Neutrophil (primary cell): ENCODE measurements around the gene FLOT1.

Source experiments
- H3K27ac ChIP-seq: fragments of 200-600 bp; sonication (generic); 2 replicates; pipeline ENCODE4 v1.5.1; 2016; ENCODE audit warnings: mild to moderate bottlenecking, moderate library complexity
- H3K27me3 ChIP-seq: fragments of 200-600 bp; sonication (generic); 2 replicates; pipeline ENCODE4 v1.6.0; 2016; ENCODE audit warnings: mild to moderate bottlenecking
- H3K36me3 ChIP-seq: fragments of 200-600 bp; sonication (generic); 2 replicates; pipeline ENCODE4 v1.5.1; 2017
- H3K4me1 ChIP-seq, 2 experiments: fragments of 200-600 bp in 1 of 2; sonication (generic) in 1 of 2; 1 replicate in 1 of 2; 2 replicates in 1 of 2; pipeline versions ENCODE4 v1.5.1 to v1.6.1; 2013 to 2016; ENCODE audit warnings: low read depth in 1 of 2, low read length in 1 of 2, mild to moderate bottlenecking in 1 of 2, moderate library complexity in 1 of 2; ENCODE audit not compliant: control insufficient read depth in 1 of 2, insufficient read depth in 1 of 2
- H3K4me3 ChIP-seq, 2 experiments: fragments of 200-600 bp in 1 of 2; sonication (generic) in 1 of 2; 1 replicate in 1 of 2; 2 replicates in 1 of 2; pipeline ENCODE4 v1.5.1; 2013 to 2016; ENCODE audit warnings: low read depth in 1 of 2, low read length in 1 of 2, mild to moderate bottlenecking in 1 of 2, moderate library complexity in 1 of 2
- H3K9me3 ChIP-seq: fragments of 200-600 bp; sonication (generic); 2 replicates; pipeline ENCODE4 v1.5.1; 2016
- CTCF ChIP-seq: fragments of 200-600 bp; sonication (generic); IDR thresholded peaks from 2 replicates; pipeline ENCODE4 v1.5.1; 2016; ENCODE audit warnings: antibody characterized with exemption

Gene FLOT1

GRCh38 chr6:30689985-30690384 lies 52.5 kb downstream of the FLOT1 start:
- Histone ChIP-seq H3K36me3 (no peaks in the 10 kb centered on the region), H3K4me3 (peak overlapping the region; percentile 82 to 87), H3K27ac (peak overlapping the region; percentile 95), H3K27me3 (no peaks in the 10 kb centered on the region), H3K4me1 (peaks cover 50% of the 10 kb centered on the region in 2 experiments), H3K9me3 (no peaks in the 10 kb centered on the region)
- no peak for TF ChIP-seq CTCF

- H3K4me1 ChIP-seq, result peaks cover 50 to 52% of the 10 kb centered on the region in 2 experiments
- H3K4me3 ChIP-seq, result peak overlapping the region; percentile 82 to 100
- H3K27ac ChIP-seq, result peak overlapping the region; percentile 95
- no peaks in the 10 kb centered on the region for H3K27me3 ChIP-seq
- H3K9me3 ChIP-seq, result no peaks in the 10 kb centered on the region
- TF ChIP-seq CTCF, result no peak
- no peaks in the 10 kb centered on the region for H3K36me3 ChIP-seq
Measured at GRCh38 chr6:30689022-30689865, 53.2 kb downstream of the FLOT1 start.

- no peak for TF ChIP-seq CTCF
- Histone ChIP-seq H3K27me3 (no peaks in the 10 kb centered on the region), H3K9me3 (no peaks in the 10 kb centered on the region), H3K36me3 (no peaks in the 10 kb centered on the region), H3K4me1 (peaks cover 50 to 56% of the 10 kb centered on the region in 2 experiments), H3K27ac (peak overlapping the region; percentile 95), H3K4me3 (peak overlapping the region; percentile 95 to 100)
Measured at GRCh38 chr6:30688569-30688968, 53.9 kb downstream of the FLOT1 start.

GRCh38 chr6:30687659-30688431 lies 54.6 kb downstream of the FLOT1 start:
- Histone ChIP-seq H3K4me3 (peak overlapping the region; percentile 95 to 100), H3K27me3 (no peaks in the 10 kb centered on the region), H3K9me3 (no peaks in the 10 kb centered on the region), H3K27ac (peak overlapping the region; percentile 95), H3K36me3 (no peaks in the 10 kb centered on the region), H3K4me1 (peaks cover 50 to 63% of the 10 kb centered on the region in 2 experiments)
- TF ChIP-seq CTCF, result no peak

GRCh38 chr6:30686908-30687658 lies 55.4 kb downstream of the FLOT1 start:
- Histone ChIP-seq H3K4me1 (peaks cover 52 to 69% of the 10 kb centered on the region in 2 experiments), H3K27ac (peak overlapping the region; percentile 95)
- no peak for TF ChIP-seq CTCF

More at GRCh38 chr6:30686908-30687658, 55.4 kb downstream of the FLOT1 start:
- H3K36me3 ChIP-seq, result peaks cover 5% of the 10 kb centered on the region
- no peaks in the 10 kb centered on the region for H3K9me3 ChIP-seq
- H3K4me3 ChIP-seq, result peak overlapping the region; percentile 95 to 100
- no peaks in the 10 kb centered on the region for H3K27me3 ChIP-seq
